NCI-H2107 treated with DMSO at 0.1 percent for 48 hours (cell line): ENCODE results near the gene SLC8A1.

ENCODE experiments used
- DNase-seq: peaks from one replicate; lab custom pipeline; 2025; ENCODE audit not compliant: unreplicated experiment; lab: John Stamatoyannopoulos, UW

Gene SLC8A1

GRCh38 chr2:40165509-40165844 lies 286.4 kb downstream of the SLC8A1 start:
- DNase-seq = no peak

GRCh38 chr2:40164736-40165508 lies 287.0 kb downstream of the SLC8A1 start:
- no peak for DNase-seq

GRCh38 chr2:40161986-40162385 lies 289.9 kb downstream of the SLC8A1 start:
- DNase-seq = no peak

GRCh38 chr2:40160751-40161218 lies 291.1 kb downstream of the SLC8A1 start:
- DNase-seq = peak; percentile 5

- no peak for DNase-seq
Observed at GRCh38 chr2:40159333-40159732, 292.6 kb downstream of the SLC8A1 start.

GRCh38 chr2:40158781-40159180 lies 293.1 kb downstream of the SLC8A1 start:
- DNase-seq = no peak

- DNase-seq = no peak
Observed at GRCh38 chr2:40155728-40156127, 296.2 kb downstream of the SLC8A1 start.

- no peak for DNase-seq
Observed at GRCh38 chr2:40150266-40150665, 301.6 kb downstream of the SLC8A1 start.

- DNase-seq = no peak
Observed at GRCh38 chr2:40148334-40148733, 303.6 kb downstream of the SLC8A1 start.

GRCh38 chr2:40147360-40147759 lies 304.5 kb downstream of the SLC8A1 start:
- no peak for DNase-seq

GRCh38 chr2:40144022-40144421 lies 307.9 kb downstream of the SLC8A1 start:
- DNase-seq = no peak

- DNase-seq = no peak
Observed at GRCh38 chr2:40138314-40138713, 313.6 kb downstream of the SLC8A1 start.

- DNase-seq = no peak
Observed at GRCh38 chr2:40131081-40131704, 320.7 kb downstream of the SLC8A1 start.

GRCh38 chr2:40130251-40130994 lies 321.5 kb downstream of the SLC8A1 start:
- no peak for DNase-seq

- DNase-seq = no peak
Observed at GRCh38 chr2:40129725-40130124, 322.2 kb downstream of the SLC8A1 start.

- no peak for DNase-seq
Observed at GRCh38 chr2:40128796-40129195, 323.1 kb downstream of the SLC8A1 start.

GRCh38 chr2:40127890-40128557 lies 323.9 kb downstream of the SLC8A1 start:
- DNase-seq = no peak

- no peak for DNase-seq
Observed at GRCh38 chr2:40127146-40127545, 324.7 kb downstream of the SLC8A1 start.

GRCh38 chr2:40126006-40126405 lies 325.9 kb downstream of the SLC8A1 start:
- DNase-seq = no peak

GRCh38 chr2:40123746-40124145 lies 328.1 kb downstream of the SLC8A1 start:
- no peak for DNase-seq

- DNase-seq = no peak
Observed at GRCh38 chr2:40123326-40123725, 328.6 kb downstream of the SLC8A1 start.
